Activated CD8-positive, alpha-beta T cell treated with anti-CD3 and anti-CD28 coated beads for 36 hours (primary cell): ENCODE data around the gene LMTK2. TPM values are rescaled to one million over a fixed set of nuclear protein-coding genes. Genes with fewer than 3 reads are reported as not detected.

Experiments used
- ATAC-seq: fragments of 200-7000 bp; cut with Tn5 transposase; one replicate; pipeline ENCODE4 v1.10.0; 2021; ENCODE audit warnings: mild to moderate bottlenecking, moderate library complexity
- CTCF ChIA-PET: fragments of 350-600 bp; sonication (Branson Sonifier 250); formaldehyde crosslinking; loops from one replicate; lab custom pipeline; 2021; ENCODE audit warnings: antibody characterized with exemption; lab: Charles Lee
- POLR2A ChIA-PET: fragments of 350-600 bp; sonication (Branson Sonifier 250); formaldehyde crosslinking; loops from one replicate; lab custom pipeline; 2021; ENCODE audit warnings: antibody characterized with exemption; lab: Charles Lee
- DNase-seq: peaks from one replicate; pipeline ENCODE4 v3.0.0-alpha.2; 2020
- H3K27ac Mint-ChIP-seq: one replicate; pipeline ENCODE4 v1.8.0; 2021; ENCODE audit warnings: mild to moderate bottlenecking, mixed read lengths
- H3K27me3 Mint-ChIP-seq: one replicate; pipeline ENCODE4 v1.8.0; 2021; ENCODE audit warnings: mixed read lengths
- H3K36me3 Mint-ChIP-seq: one replicate; pipeline ENCODE4 v1.8.0; 2021; ENCODE audit warnings: low read depth, mixed read lengths
- H3K4me1 Mint-ChIP-seq: one replicate; pipeline ENCODE4 v1.8.0; 2021; ENCODE audit warnings: low read depth, mixed read lengths
- H3K4me3 Mint-ChIP-seq: one replicate; pipeline ENCODE4 v1.8.0; 2021; ENCODE audit warnings: mild to moderate bottlenecking, moderate library complexity, mixed read lengths
- H3K9me3 Mint-ChIP-seq: one replicate; pipeline ENCODE4 v1.8.0; 2021; ENCODE audit warnings: mixed read lengths
- CTCF ChIP-seq: fragments of 200-600 bp; IDR thresholded peaks from one replicate; pipeline ENCODE4 v1.8.0; 2022; ENCODE audit warnings: antibody characterized with exemption, mild to moderate bottlenecking
- intact Hi-C: fragments of 100-400 bp; cut with micrococcal nuclease; formaldehyde crosslinking; loops from one replicate; pipeline ENCODE4 v1.10.0; 2022
- total RNA-seq, 2 experiments: library from RNA; stranded (reverse); gene quantifications; one replicate each; pipeline ENCODE4 v1.2.3, GENCODE V29; 2021

LMTK2 gene
- total RNA-seq, 2 experiments from 2014 or later: 9.4 to 11.5 TPM

GRCh38 chr7:98163269-98163668, 56.6 kb downstream of the LMTK2 start:
- no peak for ATAC-seq
- Mint-ChIP-seq H3K4me3 (no peak overlapping the region), H3K4me1 (no peaks in the 10 kb centered on the region), H3K27me3 (no peaks in the 10 kb centered on the region), H3K27ac (no peak overlapping the region), H3K9me3 (no peaks in the 10 kb centered on the region), H3K36me3 (peaks cover 5% of the 10 kb centered on the region)
- ChIA-PET CTCF (interaction anchor here (9.9 kb wide), 1 partner anchor 142 kb away, joined by 239 read pairs; no protein-coding TSS in a partner anchor), POLR2A (no interaction called here)
- no peak for DNase-seq
- no peak for TF ChIP-seq CTCF
- intact Hi-C loops: no loop called here

- ChIA-PET CTCF (interaction anchor here (0.6 to 9.9 kb wide), 5 partner anchors 20 to 143 kb away, joined by 3 to 239 read pairs (median 27); partner anchors contain the start of gene LMTK2), POLR2A (no interaction called here)
- Mint-ChIP-seq H3K9me3 (no peaks in the 10 kb centered on the region), H3K4me3 (no peak overlapping the region), H3K27ac (no peak overlapping the region), H3K27me3 (no peaks in the 10 kb centered on the region), H3K4me1 (peaks cover 3% of the 10 kb centered on the region), H3K36me3 (peaks cover 5% of the 10 kb centered on the region)
- DNase-seq (no peak), ATAC-seq (no peak)
- intact Hi-C loops: no loop called here
- TF ChIP-seq CTCF: no peak
Observed at GRCh38 chr7:98163704-98164494, 57.2 kb downstream of the LMTK2 start.

- DNase-seq (peak; percentile 80), ATAC-seq (peak; percentile 91)
- no peaks in the 10 kb centered on the region for H3K9me3 Mint-ChIP-seq
- H3K36me3 Mint-ChIP-seq: no peaks in the 10 kb centered on the region
- TF ChIP-seq CTCF: peak; percentile 71
- H3K4me3 Mint-ChIP-seq: no peak overlapping the region
- H3K27me3 Mint-ChIP-seq: no peaks in the 10 kb centered on the region
- H3K27ac Mint-ChIP-seq: no peak overlapping the region
- ChIA-PET CTCF (interaction anchor here (0.6 to 9.9 kb wide), 16 partner anchors 10 to 236 kb away, joined by 3 to 239 read pairs (median 6); partner anchors contain the start of gene LMTK2), POLR2A (interaction anchor here (1.2 kb wide), 1 partner anchor 60 kb away, joined by 3 read pairs; no protein-coding TSS in a partner anchor)
- intact Hi-C loops: loop anchor here (2.0 kb wide), 1 partner anchor 59 kb away; the partner anchor contains the start of gene LMTK2
- peaks cover 3% of the 10 kb centered on the region for H3K4me1 Mint-ChIP-seq
Observed at GRCh38 chr7:98165827-98166667, 59.4 kb downstream of the LMTK2 start.

GRCh38 chr7:98166668-98166970, 60.0 kb downstream of the LMTK2 start:
- Mint-ChIP-seq H3K4me1 (peaks cover 3% of the 10 kb centered on the region), H3K27me3 (no peaks in the 10 kb centered on the region), H3K27ac (no peak overlapping the region), H3K4me3 (no peak overlapping the region), H3K36me3 (no peaks in the 10 kb centered on the region), H3K9me3 (no peaks in the 10 kb centered on the region)
- CTCF ChIA-PET: interaction anchor here (1.0 to 9.9 kb wide), 15 partner anchors 10 to 235 kb away, joined by 3 to 239 read pairs (median 6); partner anchors contain the start of gene LMTK2
- POLR2A ChIA-PET: no interaction called here
- no peak for TF ChIP-seq CTCF
- intact Hi-C loops: loop anchor here (2.0 kb wide), 1 partner anchor 60 kb away; the partner anchor contains the start of gene LMTK2
- DNase-seq: no peak
- ATAC-seq: no peak
